Stimulated activated CD4-positive, alpha-beta T cell treated with anti-CD3 and anti-CD28 coated beads, Interleukin-1b, Interleukin-23, amount 100 ng/mL, for 24 hours (primary cell): ENCODE data around the gene ACO1.

Experiments
- DNase-seq, 4 experiments: peaks; one replicate each; pipeline ENCODE4 v3.0.0-alpha.2; 2020; ENCODE audit warnings: low read depth in 4 of 4, low spot score in 1 of 4

ACO1 gene

GRCh38 chr9:32486839-32487562 is 102.6 kb downstream of the ACO1 start:
- DNase-seq, result no peak

DNA sequence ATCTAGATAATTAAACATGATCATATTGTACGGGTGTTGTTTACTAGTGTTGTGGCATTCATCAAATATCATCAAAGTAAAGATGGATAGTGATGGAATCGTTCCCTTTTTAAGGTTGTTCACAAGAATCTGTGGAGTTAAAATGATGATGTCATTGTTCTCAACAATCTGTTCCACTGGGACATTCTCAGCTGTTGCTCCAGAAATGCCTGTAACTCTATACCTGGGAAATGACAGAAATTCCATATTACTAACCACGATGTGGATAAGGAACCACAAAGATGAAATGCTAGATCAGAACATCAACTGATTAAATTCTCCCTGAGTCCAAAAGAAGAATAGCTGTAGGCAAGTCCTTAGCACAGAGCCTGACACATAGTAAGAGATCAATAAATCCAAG is 103.5 kb downstream of the ACO1 start:
- no peak for DNase-seq

DNA sequence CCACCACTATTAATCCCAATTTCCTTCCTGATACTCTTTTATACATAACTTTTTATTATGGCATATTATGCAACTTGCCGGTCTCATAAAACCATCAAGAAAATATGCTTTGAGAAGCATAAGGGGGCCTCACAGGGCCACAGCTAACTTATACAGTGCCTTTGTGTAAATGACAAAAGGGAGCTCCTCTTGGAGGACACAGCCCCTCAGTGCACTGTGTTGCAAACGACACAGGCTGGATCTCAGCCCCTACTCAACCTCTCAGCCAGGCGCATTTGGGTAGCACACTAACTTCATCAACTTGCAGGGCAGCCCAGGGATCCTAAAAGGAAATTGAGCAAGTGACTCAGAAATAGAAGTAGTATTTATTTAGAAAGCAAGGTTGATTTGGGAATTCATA is 106.2 kb downstream of the ACO1 start:
- DNase-seq, result no peak

GRCh38 chr9:32497921-32498320 is 113.5 kb downstream of the ACO1 start:
- DNase-seq, result no peak

DNA sequence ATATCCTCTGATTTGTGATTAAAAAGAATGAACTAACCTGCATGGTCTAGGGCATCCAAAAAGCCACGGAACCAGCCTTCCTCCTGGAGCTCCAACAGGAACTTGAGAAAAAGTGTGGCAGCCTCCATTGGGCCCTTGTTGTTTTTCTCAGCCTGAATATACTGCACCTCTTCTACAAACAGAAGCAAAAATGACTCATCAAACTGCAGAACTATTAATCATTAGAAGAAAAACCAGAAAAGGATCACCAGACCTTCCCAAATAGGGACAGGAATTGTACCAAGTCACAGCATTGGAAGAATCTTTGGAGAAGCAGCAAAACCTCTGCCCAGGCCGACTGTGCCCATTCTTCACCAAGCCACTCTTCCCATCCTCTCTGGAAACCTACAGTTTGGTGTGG is 116.3 kb downstream of the ACO1 start:
- no peak for DNase-seq

DNA sequence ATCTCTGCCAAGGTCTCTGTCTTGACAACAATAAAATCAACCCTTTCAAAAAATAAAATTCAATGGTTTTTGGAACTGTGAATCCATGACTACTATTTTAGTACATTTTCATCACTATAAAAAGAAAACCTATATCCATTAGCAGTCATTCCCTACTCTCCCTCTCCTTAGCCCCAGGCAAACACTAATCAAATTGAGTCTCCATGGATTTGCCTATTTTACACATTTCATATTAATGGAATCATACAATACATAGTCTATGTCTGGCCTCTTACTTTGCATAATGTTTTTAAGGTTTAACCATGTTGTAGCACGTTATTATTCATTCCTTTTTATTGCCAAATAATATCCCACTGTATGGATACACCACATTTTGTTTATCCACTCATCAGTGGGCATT is 117.4 kb downstream of the ACO1 start:
- no peak for DNase-seq

- DNase-seq, result no peak
Measured at GRCh38 chr9:32502464-32502863, 118.0 kb downstream of the ACO1 start.

GRCh38 chr9:32503008-32503407 is 118.6 kb downstream of the ACO1 start:
- no peak for DNase-seq
